Stomach (tissue), 9 donors: ENCODE measurements around the gene AIF1. TPM values are rescaled to one million over a fixed set of nuclear protein-coding genes. Genes with fewer than 3 reads are reported as not detected.
A peak's percentile ranks its signal among the peaks of the same experiment; 100 is the strongest.

ENCODE experiments used
- DNase-seq, 2 donors: peaks; one replicate each; pipeline versions ENCODE4 v3.0.0 to v3.0.0-alpha.2; 2013 to 2019
- H3K27ac ChIP-seq, 5 donors: fragments of 200-600 bp in 4 of 5; sonication (generic) in 4 of 5; one replicate each; pipeline ENCODE4 v1.5.1; 2013 to 2019; ENCODE audit warnings: mild to moderate bottlenecking in 1 of 5, moderate library complexity in 1 of 5
- H3K27me3 ChIP-seq, 3 donors: fragments of 200-600 bp; sonication (generic); one replicate each; pipeline ENCODE4 v1.5.1; 2017 to 2019; ENCODE audit warnings: mixed run types in 1 of 3
- H3K36me3 ChIP-seq, 4 donors: fragments of 200-600 bp; sonication (generic); 1 replicate in 3 of 4; 2 replicates in 1 of 4; pipeline ENCODE4 v1.5.1; 2016 to 2019
- H3K4me1 ChIP-seq, 4 donors: fragments of 200-600 bp; sonication (generic); one replicate each; pipeline ENCODE4 v1.5.1; 2016 to 2019
- H3K4me3 ChIP-seq, 4 donors: fragments of 200-600 bp; sonication (generic) in 3 of 4; one replicate each; pipeline ENCODE4 v1.5.1; 2016 to 2019; ENCODE audit warnings: mild to moderate bottlenecking in 1 of 4
- H3K9me3 ChIP-seq, 4 donors: fragments of 200-600 bp; sonication (generic); one replicate each; pipeline ENCODE4 v1.5.1; 2016 to 2019
- EP300 ChIP-seq: sonication (generic); formaldehyde crosslinking; IDR thresholded peaks from one replicate; pipeline ENCODE4 v1.6.1; 2017; ENCODE audit warnings: antibody characterized with exemption
- POLR2A ChIP-seq, 4 donors: fragments of 450-650 bp; IDR thresholded peaks; one replicate each; pipeline ENCODE4 v1.6.1; 2016; ENCODE audit warnings: antibody characterized with exemption in 4 of 4, control low read depth in 2 of 4, mild to moderate bottlenecking in 1 of 4, moderate library complexity in 1 of 4
- POLR2AphosphoS5 ChIP-seq, 3 donors: sonication (generic); formaldehyde crosslinking; IDR thresholded peaks; one replicate each; pipeline ENCODE4 v1.6.1; 2016; ENCODE audit warnings: antibody characterized with exemption in 3 of 3
- WGBS, 5 donors: extraction: QIAGEN DNeasy Blood & Tissue Kit in 3 of 5; methylation state at CpG; one replicate each; pipeline versions ENCODE4 v1.1.5 to v1.1.7; 2013 to 2018; 5-methylcytosine and 5-hydroxymethylcytosine counted together
- intact Hi-C: fragments of 100-400 bp; cut with DNase I; formaldehyde crosslinking; loops from one replicate; pipeline ENCODE4 v1.15.1; 2023; ENCODE audit warnings: low total_unique reads
- polyA plus RNA-seq, 3 donors: library from polyadenylated mRNA; stranded (reverse); fragments of 200-250 nt; gene quantifications; one replicate each; pipeline ENCODE4 v1.2.3, GENCODE V29; 2013
- total RNA-seq, 5 donors: library from RNA; depleted of rRNA; stranded (reverse); fragments of >200 nt; gene quantifications; one replicate each; pipeline versions ENCODE4 v1.1.0 to v1.2.3, GENCODE V29; 2014 to 2016
- TF ChIP-seq, protein P1 (sequence below), 7 experiments: fragments of 450-650 bp in 4 of 7; fragments of 200-600 bp in 3 of 7; sonication (generic) in 3 of 7; IDR thresholded peaks; one replicate each; pipeline ENCODE4 v1.5.1; 2016 to 2019; ENCODE audit warnings: antibody characterized with exemption in 7 of 7, control low read depth in 2 of 7, mild to moderate bottlenecking in 1 of 7
- donor health status: healthy with polysubstance abuse.
- donor health status: Bipolar disorder and iron deficiency.
- donor health status: healthy.

AIF1 gene
- total and polyA plus RNA-seq, 8 donors, result 3.2 to 74.2 (median 28.2) TPM; not detected in 1

DNA sequence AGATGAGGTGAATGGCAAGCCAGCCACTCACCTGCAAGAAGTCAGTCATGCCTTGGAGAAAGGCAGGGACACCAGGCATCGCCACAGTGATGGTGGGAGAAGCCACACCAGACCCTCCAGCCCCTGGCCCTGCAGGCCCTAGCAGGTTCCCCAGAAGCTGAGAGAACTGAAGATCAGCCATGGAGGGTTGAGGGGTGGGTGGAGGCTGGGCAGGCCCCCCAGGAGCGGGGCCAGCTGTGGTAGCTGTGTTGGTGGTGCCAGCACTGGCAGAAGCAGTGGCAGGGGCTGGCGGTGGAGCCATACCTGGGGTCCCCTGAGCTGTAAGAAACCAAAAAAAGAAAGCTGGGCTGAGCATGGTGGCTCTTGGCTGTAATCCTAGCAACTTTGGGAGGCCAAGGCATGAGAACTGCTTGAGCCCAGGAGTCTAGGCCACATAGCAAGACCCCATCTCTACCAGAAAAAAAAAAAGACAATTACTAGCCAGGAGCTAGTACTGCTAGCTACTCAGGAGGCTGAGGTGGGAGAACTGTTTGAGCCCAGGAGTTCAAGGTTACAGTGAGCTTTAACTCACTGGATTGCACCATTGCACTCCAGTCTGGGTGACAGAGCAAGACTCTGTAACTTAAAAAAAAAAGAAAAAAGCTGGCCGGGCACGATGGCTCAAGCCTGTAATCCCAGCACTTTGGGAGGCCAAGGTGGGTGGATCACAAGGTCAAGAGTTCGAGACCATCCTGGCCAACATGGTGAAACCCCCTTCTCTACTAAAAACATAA, 27.9 kb downstream of the AIF1 start:
- H3K36me3 ChIP-seq, result peaks cover 93 to 100% (median 100%) of the 10 kb centered on the region in 4 donors
- intact Hi-C loops, result no loop called here
- WGBS, 5 donors, result 77 to 96% (median 88%) methylated on average over 6 of the region's 6 CpGs
- H3K27ac ChIP-seq, result no peak overlapping the region
- no peaks in the 10 kb centered on the region for H3K9me3 ChIP-seq
- TF ChIP-seq, protein P1, sequence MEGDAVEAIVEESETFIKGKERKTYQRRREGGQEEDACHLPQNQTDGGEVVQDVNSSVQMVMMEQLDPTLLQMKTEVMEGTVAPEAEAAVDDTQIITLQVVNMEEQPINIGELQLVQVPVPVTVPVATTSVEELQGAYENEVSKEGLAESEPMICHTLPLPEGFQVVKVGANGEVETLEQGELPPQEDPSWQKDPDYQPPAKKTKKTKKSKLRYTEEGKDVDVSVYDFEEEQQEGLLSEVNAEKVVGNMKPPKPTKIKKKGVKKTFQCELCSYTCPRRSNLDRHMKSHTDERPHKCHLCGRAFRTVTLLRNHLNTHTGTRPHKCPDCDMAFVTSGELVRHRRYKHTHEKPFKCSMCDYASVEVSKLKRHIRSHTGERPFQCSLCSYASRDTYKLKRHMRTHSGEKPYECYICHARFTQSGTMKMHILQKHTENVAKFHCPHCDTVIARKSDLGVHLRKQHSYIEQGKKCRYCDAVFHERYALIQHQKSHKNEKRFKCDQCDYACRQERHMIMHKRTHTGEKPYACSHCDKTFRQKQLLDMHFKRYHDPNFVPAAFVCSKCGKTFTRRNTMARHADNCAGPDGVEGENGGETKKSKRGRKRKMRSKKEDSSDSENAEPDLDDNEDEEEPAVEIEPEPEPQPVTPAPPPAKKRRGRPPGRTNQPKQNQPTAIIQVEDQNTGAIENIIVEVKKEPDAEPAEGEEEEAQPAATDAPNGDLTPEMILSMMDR (IDR thresholded peaks at IDR 0.05), result no peak
- TF ChIP-seq EP300, result no peak
- no peak for TF ChIP-seq POLR2AphosphoS5 (IDR thresholded peaks at IDR 0.05)
- TF ChIP-seq POLR2A (IDR thresholded peaks at IDR 0.05), result no peak
- no peak overlapping the region for H3K4me3 ChIP-seq
- DNase-seq, result no peak
- no peaks in the 10 kb centered on the region for H3K4me1 ChIP-seq
- no peaks in the 10 kb centered on the region for H3K27me3 ChIP-seq

DNA sequence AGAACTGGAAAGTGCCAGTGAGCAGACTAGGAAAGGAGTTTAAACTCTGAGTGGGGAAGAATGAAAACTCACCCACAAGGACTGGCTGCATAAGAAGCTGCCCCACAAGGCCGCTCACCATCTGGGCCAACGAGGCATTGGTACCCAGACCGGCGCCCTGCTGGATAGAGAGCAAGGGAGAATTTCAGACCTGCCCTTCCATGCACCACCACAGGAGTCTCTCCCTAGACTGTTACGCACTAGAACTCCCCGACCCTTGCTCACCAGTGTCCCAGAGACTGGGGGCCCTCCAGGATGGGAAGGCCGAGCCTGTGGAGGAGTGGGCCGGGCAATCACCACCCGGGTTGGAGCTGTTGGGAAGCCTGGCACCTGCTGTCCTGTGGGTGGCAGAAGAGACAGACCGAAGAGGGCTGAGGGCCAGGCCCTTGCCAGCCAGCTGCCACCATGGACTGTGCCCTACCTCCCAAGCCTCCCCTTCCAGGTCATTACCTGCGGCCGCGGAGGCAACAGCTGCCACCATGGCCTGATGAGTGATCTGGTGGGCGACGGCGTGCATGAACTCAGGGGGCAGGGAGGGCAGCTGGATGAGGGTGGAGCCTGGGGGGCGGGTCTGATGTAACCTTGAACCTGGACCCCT, 28.9 kb downstream of the AIF1 start:
- DNase-seq, result no peak
- H3K36me3 ChIP-seq, result peaks cover 99 to 100% (median 100%) of the 10 kb centered on the region in 4 donors

DNA sequence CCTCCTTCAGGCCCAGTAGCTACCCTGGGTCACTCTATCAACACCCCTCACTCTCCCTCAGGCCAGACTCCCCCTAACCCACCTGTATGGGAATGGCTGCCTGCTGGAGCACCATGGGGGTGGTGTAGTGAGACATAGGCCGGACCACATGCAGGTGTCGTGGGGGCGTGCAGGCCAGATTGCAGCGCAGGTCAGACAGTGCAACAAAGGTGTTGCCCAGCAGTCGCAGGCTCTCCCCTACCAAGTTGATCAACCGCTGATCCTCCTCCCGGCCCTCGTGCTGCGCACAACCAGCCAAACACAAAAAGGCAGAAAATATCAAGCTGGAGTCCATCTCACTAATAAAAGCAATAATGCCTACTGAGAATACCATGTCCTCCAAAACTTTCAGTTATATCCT, 30.3 kb downstream of the AIF1 start:
- H3K4me1 ChIP-seq, result peaks cover 0 to 15% (median 7%) of the 10 kb centered on the region in 4 donors
- H3K27me3 ChIP-seq, result no peaks in the 10 kb centered on the region
- H3K9me3 ChIP-seq, result no peaks in the 10 kb centered on the region
- TF ChIP-seq POLR2A (IDR thresholded peaks at IDR 0.05) (no peak), POLR2AphosphoS5 (IDR thresholded peaks at IDR 0.05) (no peak)
- H3K27ac ChIP-seq, result no peak overlapping the region
- peaks cover 93 to 100% (median 99%) of the 10 kb centered on the region in 4 donors for H3K36me3 ChIP-seq
- H3K4me3 ChIP-seq, result no peak overlapping the region
- no peak for DNase-seq
- WGBS, 5 donors, result 93 to 96% (median 95%) methylated on average over 9 of the region's 9 CpGs
- intact Hi-C loops, result no loop called here

More for the DNA sequence above, 28.9 kb downstream of the AIF1 start:
- no peak for TF ChIP-seq POLR2AphosphoS5 (IDR thresholded peaks at IDR 0.05)
- no peak for TF ChIP-seq EP300
- TF ChIP-seq, protein P1 (IDR thresholded peaks at IDR 0.05), result no peak
- no peak for TF ChIP-seq POLR2A (IDR thresholded peaks at IDR 0.05)
- no peak overlapping the region for H3K4me3 ChIP-seq
- WGBS, 5 donors, result 80 to 90% (median 89%) methylated on average over 11 to 17 of the region's 17 CpGs
- no peak overlapping the region for H3K27ac ChIP-seq
- no peaks in the 10 kb centered on the region for H3K27me3 ChIP-seq
- no peaks in the 10 kb centered on the region for H3K9me3 ChIP-seq
- intact Hi-C loops, result no loop called here
- peaks cover 0 to under 1% (median 0%) of the 10 kb centered on the region in 4 donors for H3K4me1 ChIP-seq

DNA sequence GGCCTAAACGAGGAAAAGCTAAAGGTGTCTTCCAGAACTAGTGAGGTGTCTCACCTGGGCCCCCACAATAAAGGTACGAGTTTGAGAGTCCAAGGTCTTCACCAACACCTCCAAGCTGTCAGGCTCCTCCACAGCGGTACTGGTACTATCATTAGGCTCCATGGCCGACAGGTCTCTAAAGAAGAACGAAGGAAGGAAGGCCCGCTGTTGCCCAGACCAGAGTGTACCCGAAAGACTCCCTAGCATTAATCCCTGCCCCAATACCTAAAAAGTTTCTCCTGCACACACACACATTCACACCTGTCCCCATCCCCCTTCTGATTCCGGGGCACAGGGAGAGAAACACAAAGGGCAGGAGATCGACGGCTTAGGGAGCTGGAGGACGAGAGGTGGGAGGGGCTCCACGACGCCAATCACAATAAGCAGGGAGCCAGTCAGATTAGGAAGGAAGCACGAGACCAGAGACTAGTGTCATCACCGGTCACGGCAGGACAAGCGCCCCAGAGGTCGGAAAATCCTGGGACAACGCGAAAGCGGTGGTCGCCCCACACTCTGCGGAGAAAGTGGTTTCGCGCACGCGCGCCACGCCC, 36.7 kb downstream of the AIF1 start:
- intact Hi-C loops, result no loop called here
- peaks cover 31 to 65% (median 56%) of the 10 kb centered on the region in 4 donors for H3K36me3 ChIP-seq
- peak in 1 of 2 donors; percentile 93 for DNase-seq
- peak overlapping the region; percentile 97 to 99 (median 98) for H3K27ac ChIP-seq
- H3K27me3 ChIP-seq, result no peaks in the 10 kb centered on the region
- no peaks in the 10 kb centered on the region for H3K9me3 ChIP-seq
- 0 to 2% (median 1%) methylated on average over 15 to 29 of the region's 29 CpGs for WGBS, 5 donors
- peak in 2 of 3 donors; percentile 20 to 34 for TF ChIP-seq POLR2AphosphoS5 (IDR thresholded peaks at IDR 0.05)
- TF ChIP-seq, protein P1 (IDR thresholded peaks at IDR 0.05), result no peak
- H3K4me1 ChIP-seq, result peaks cover 16 to 55% (median 39%) of the 10 kb centered on the region in 4 donors
- H3K4me3 ChIP-seq, result peak overlapping the region; percentile 67 to 87 (median 82)
